A549 (cell line): ENCODE data around the gene RAD18. TPM values are rescaled to one million over a fixed set of nuclear protein-coding genes. Genes with fewer than 3 reads are reported as not detected.

Source experiments
- ATAC-seq, 2 experiments: fragments of 200-7000 bp in 1 of 2; fragments of >200 bp in 1 of 2; cut with Nextera tagmentation in 1 of 2; cut with Tn5 transposase in 1 of 2; 3 replicates each; pipeline versions ENCODE4 v1.8.0 to v1.9.1; 2018 to 2020; ENCODE audit warnings: mild to moderate bottlenecking in 1 of 2, moderate library complexity in 1 of 2
- CTCF ChIA-PET: fragments of 300-600 bp; sonication (Branson Sonifier 250); formaldehyde crosslinking; extraction: SDS; loops from one replicate; lab custom pipeline; 2021; ENCODE audit warnings: antibody characterized with exemption, inconsistent platforms; lab: Yijun Ruan, JAX
- POLR2A ChIA-PET: fragments of 350-600 bp; formaldehyde crosslinking; extraction: SDS; loops from one replicate; lab custom pipeline; 2021; ENCODE audit warnings: antibody characterized with exemption, inconsistent platforms; lab: Yijun Ruan, JAX
- DNase-seq, 2 experiments: peaks; one replicate each; pipeline versions ENCODE4 v3.0.0 to v3.0.0-alpha.2; 2011 to 2016; ENCODE audit warnings: low read depth in 1 of 2, low spot score in 1 of 2
- FAIRE-seq: peaks from 2 replicates; lab custom pipeline; 2011; peaks lifted over from hg19 to GRCh38; lab: Jason Lieb, UNC
- H3K27ac ChIP-seq, 2 experiments: fragments of >200 bp; sonication (Bioruptor Twin); formaldehyde crosslinking; 3 replicates each; pipeline ENCODE4 v1.5.1; 2016 to 2017
- H3K4me1 ChIP-seq: fragments of >200 bp; sonication (Bioruptor Twin); formaldehyde crosslinking; 3 replicates; pipeline ENCODE4 v1.6.1; 2016
- H3K4me2 ChIP-seq: fragments of >200 bp; sonication (Bioruptor Twin); formaldehyde crosslinking; 3 replicates; pipeline ENCODE4 v1.6.1; 2016
- H3K4me3 ChIP-seq: fragments of >200 bp; sonication (Bioruptor Twin); formaldehyde crosslinking; 3 replicates; pipeline ENCODE4 v1.5.1; 2016
- H3K9me3 ChIP-seq: fragments of >200 bp; sonication (Bioruptor Twin); formaldehyde crosslinking; 3 replicates; pipeline ENCODE4 v1.6.1; 2016
- BCL3 ChIP-seq: fragments of >200 bp; sonication (Bioruptor Twin); formaldehyde crosslinking; IDR thresholded peaks from 3 replicates; pipeline ENCODE4 v1.6.1; 2016
- CHD2 ChIP-seq: fragments of 150-350 bp; IDR thresholded peaks from 2 replicates; pipeline ENCODE4 v1.6.1; 2014; ENCODE audit warnings: low read length; ENCODE audit not compliant: partially characterized antibody
- CHD4 ChIP-seq: fragments of 200-600 bp; sonication (generic); IDR thresholded peaks from 2 replicates; pipeline ENCODE4 v1.6.1; 2016; ENCODE audit warnings: antibody characterized with exemption, mild to moderate bottlenecking, borderline replicate concordance
- EHF ChIP-seq: fragments of 250-450 bp; sonication (Bioruptor Pico); IDR thresholded peaks from 2 replicates; pipeline ENCODE4 v1.5.0; 2020; ENCODE audit warnings: mild to moderate bottlenecking
- EHMT2 ChIP-seq: fragments of 200-600 bp; sonication (generic); IDR thresholded peaks from 2 replicates; pipeline ENCODE4 v1.6.1; 2016; ENCODE audit warnings: antibody characterized with exemption, low read depth, mild to moderate bottlenecking, moderate library complexity
- ELK1 ChIP-seq: fragments of 150-350 bp; IDR thresholded peaks from 2 replicates; pipeline ENCODE4 v1.6.1; 2014; ENCODE audit warnings: low read depth, mild to moderate bottlenecking, low read length
- FOSL2 ChIP-seq, 2 experiments: fragments of 450-650 bp in 1 of 2; fragments of >200 bp in 1 of 2; sonication (Bioruptor Twin) in 1 of 2; formaldehyde crosslinking; IDR thresholded peaks; 2 replicates each; pipeline versions ENCODE4 v1.5.0 to v1.6.1; 2016 to 2020; ENCODE audit warnings: mild to moderate bottlenecking in 1 of 2, moderate library complexity in 1 of 2
- FOXS1 ChIP-seq: fragments of 250-450 bp; sonication (Bioruptor Pico); IDR thresholded peaks from 2 replicates; pipeline ENCODE4 v1.5.0; 2020; ENCODE audit warnings: mild to moderate bottlenecking, moderate library complexity
- HES2 ChIP-seq: fragments of >200 bp; sonication (Bioruptor Twin); formaldehyde crosslinking; IDR thresholded peaks from 2 replicates; pipeline ENCODE4 v1.6.1; 2016
- HEYL ChIP-seq: fragments of 250-450 bp; sonication (Bioruptor Pico); IDR thresholded peaks from 2 replicates; pipeline ENCODE4 v1.8.0; 2021; ENCODE audit warnings: mild to moderate bottlenecking, moderate library complexity
- HOXA7 ChIP-seq: fragments of 250-450 bp; sonication (Bioruptor Pico); IDR thresholded peaks from 2 replicates; pipeline ENCODE4 v1.5.0; 2020; ENCODE audit warnings: mild to moderate bottlenecking, moderate library complexity
- HOXB13 ChIP-seq: fragments of 250-450 bp; sonication (Bioruptor Pico); IDR thresholded peaks from 2 replicates; pipeline ENCODE4 v1.5.0; 2020; ENCODE audit warnings: low read depth, mild to moderate bottlenecking, moderate library complexity
- HOXB5 ChIP-seq: fragments of 250-450 bp; sonication (Bioruptor Pico); IDR thresholded peaks from 2 replicates; pipeline ENCODE4 v1.5.0; 2020; ENCODE audit warnings: mild to moderate bottlenecking, moderate library complexity
- JUN ChIP-seq, 2 experiments: fragments of >200 bp; sonication (Bioruptor Twin); formaldehyde crosslinking; IDR thresholded peaks; 2 replicates in 1 of 2; 3 replicates in 1 of 2; pipeline ENCODE4 v1.6.1; 2016 to 2017
- KDM1A ChIP-seq: fragments of 200-600 bp; sonication (generic); IDR thresholded peaks from 2 replicates; pipeline ENCODE4 v1.6.1; 2016; ENCODE audit warnings: low read depth, mild to moderate bottlenecking
- MAFK ChIP-seq: fragments of 450-650 bp; IDR thresholded peaks from 2 replicates; pipeline ENCODE4 v1.6.1; 2014; ENCODE audit not compliant: partially characterized antibody
- MAZ ChIP-seq: fragments of 150-350 bp; IDR thresholded peaks from 2 replicates; pipeline ENCODE4 v1.6.1; 2014; ENCODE audit warnings: antibody characterized with exemption, low read depth, low read length, borderline replicate concordance
- NPAS2 ChIP-seq: fragments of 250-450 bp; sonication (Bioruptor Pico); IDR thresholded peaks from 2 replicates; pipeline ENCODE4 v1.8.0; 2022; ENCODE audit warnings: mild to moderate bottlenecking, moderate library complexity, borderline replicate concordance
- PHF8 ChIP-seq: fragments of 200-600 bp; sonication (generic); IDR thresholded peaks from 2 replicates; pipeline ENCODE4 v1.6.1; 2016; ENCODE audit warnings: low read depth, mild to moderate bottlenecking, antibody characterized with exemption, moderate library complexity, borderline replicate concordance
- RARB ChIP-seq: fragments of 250-450 bp; sonication (Bioruptor Pico); IDR thresholded peaks from 2 replicates; pipeline ENCODE4 v1.8.0; 2021; ENCODE audit warnings: mild to moderate bottlenecking, moderate library complexity
- RCOR1 ChIP-seq: fragments of 150-350 bp; IDR thresholded peaks from 2 replicates; pipeline ENCODE4 v1.6.1; 2014; ENCODE audit warnings: antibody characterized with exemption, low read length, low read depth
- RNF2 ChIP-seq: fragments of 200-600 bp; sonication (generic); IDR thresholded peaks from 2 replicates; pipeline ENCODE4 v1.6.1; 2016; ENCODE audit warnings: low read depth, mild to moderate bottlenecking, antibody characterized with exemption, moderate library complexity, borderline replicate concordance
- SREBF2 ChIP-seq: fragments of 450-650 bp; IDR thresholded peaks from 2 replicates; pipeline ENCODE4 v1.6.1; 2014; ENCODE audit warnings: mild to moderate bottlenecking, moderate library complexity
- USF2 ChIP-seq: fragments of 450-650 bp; IDR thresholded peaks from 2 replicates; pipeline ENCODE4 v1.6.1; 2014; ENCODE audit warnings: antibody characterized with exemption
- ZNF302 ChIP-seq: fragments of 250-450 bp; sonication (Bioruptor Pico); IDR thresholded peaks from 2 replicates; pipeline ENCODE4 v1.9.0; 2021; ENCODE audit warnings: inconsistent platforms, mild to moderate bottlenecking, moderate library complexity
- ZSCAN20 ChIP-seq: fragments of 250-450 bp; sonication (Bioruptor Pico); IDR thresholded peaks from 2 replicates; pipeline ENCODE4 v1.8.0; 2022; ENCODE audit warnings: mild to moderate bottlenecking, moderate library complexity
- WGBS: methylation state at CpG from one replicate; pipeline ENCODE4 v1.1.6; 2017; ENCODE audit errors: missing lambda C conversion rate; 5-methylcytosine and 5-hydroxymethylcytosine counted together
- polyA plus RNA-seq, 4 experiments: library from polyadenylated mRNA; depleted of rRNA in 3 of 4; stranded (reverse); fragments of >200 nt; fragmentation: RNase III in 1 of 4; extraction: RNeasy Plus Mini Kit Qiagen cat#74134 plus additional on column Dnase treatment in 1 of 4; gene quantifications; 2 replicates in 3 of 4; 3 replicates in 1 of 4; pipeline ENCODE4 v1.2.3, GENCODE V29; 2011 to 2017

RAD18 gene
- polyA plus RNA-seq, 2 of the 4 experiments (the other 2 are of a cell fraction): 11.8 to 23.2 TPM

- no peak overlapping the region for H3K27ac ChIP-seq
- H3K4me2 ChIP-seq: no peak overlapping the region
- no peak overlapping the region for H3K4me3 ChIP-seq
- ChIA-PET POLR2A (no interaction called here), CTCF (interaction anchor here (0.8 to 1.5 kb wide), 4 partner anchors 9 to 95 kb away, joined by 3 to 10 read pairs (median 4); partner anchors contain the start of gene OXTR)
- no peak for FAIRE-seq
- H3K4me1 ChIP-seq: peaks cover 14% of the 10 kb centered on the region
- no peak for DNase-seq
- ATAC-seq: no peak
- TF ChIP-seq HES2 (no peak), HOXB13 (CRISPR knock-in tag) (no peak), ZSCAN20 (no peak), RNF2 (no peak), HEYL (CRISPR knock-in tag) (no peak), PHF8 (no peak), EHMT2 (no peak), NPAS2 (CRISPR knock-in tag) (no peak), MAZ (no peak), CHD2 (no peak), EHF (no peak), MAFK (no peak), KDM1A (no peak), HOXB5 (CRISPR knock-in tag) (no peak), JUN (IDR thresholded peaks at IDR 0.05) (no peak)
- 93% methylated on average over 16 of the region's 16 CpGs for WGBS
- H3K9me3 ChIP-seq: no peaks in the 10 kb centered on the region
Observed at GRCh38 chr3:8864402-8865350, 98.6 kb downstream of the RAD18 start.

- no peak overlapping the region for H3K4me2 ChIP-seq
- WGBS: 96% methylated on average over 4 of the region's 4 CpGs
- no peak for ATAC-seq
- ChIA-PET CTCF (interaction anchor here (0.6 to 1.4 kb wide), 4 partner anchors 8 to 87 kb away, joined by 3 read pairs; no protein-coding TSS in a partner anchor), POLR2A (no interaction called here)
- TF ChIP-seq ZNF302: no peak
- TF ChIP-seq JUN (IDR thresholded peaks at IDR 0.05): no peak
- TF ChIP-seq HOXB5 (CRISPR knock-in tag): no peak
- TF ChIP-seq HEYL (CRISPR knock-in tag): no peak
- no peak for TF ChIP-seq SREBF2
- TF ChIP-seq FOSL2 (IDR thresholded peaks at IDR 0.05): no peak
- TF ChIP-seq FOSL2 (CRISPR knock-in tag; IDR thresholded peaks at IDR 0.05): no peak
- TF ChIP-seq FOXS1 (CRISPR knock-in tag): no peak
- TF ChIP-seq ELK1: no peak
- H3K4me3 ChIP-seq: no peak overlapping the region
- H3K27ac ChIP-seq: no peak overlapping the region
- DNase-seq: no peak
- peaks cover 7% of the 10 kb centered on the region for H3K4me1 ChIP-seq
- no peak for FAIRE-seq
- no peaks in the 10 kb centered on the region for H3K9me3 ChIP-seq
Observed at GRCh38 chr3:8863891-8864290, 99.4 kb downstream of the RAD18 start.

- CTCF ChIA-PET: interaction anchor here (0.6 to 1.5 kb wide), 2 partner anchors 9 to 88 kb away, joined by 3 read pairs; partner anchors contain the start of gene OXTR
- Histone ChIP-seq H3K4me3 (no peak overlapping the region), H3K27ac (no peak overlapping the region), H3K4me1 (no peaks in the 10 kb centered on the region), H3K9me3 (no peaks in the 10 kb centered on the region), H3K4me2 (no peak overlapping the region)
- WGBS: 97% methylated on average over 8 of the region's 8 CpGs
- no peak for TF ChIP-seq RCOR1
- no peak for TF ChIP-seq NPAS2 (CRISPR knock-in tag)
- no peak for TF ChIP-seq RNF2
- TF ChIP-seq USF2: no peak
- no peak for TF ChIP-seq MAZ
- TF ChIP-seq BCL3: no peak
- no peak for TF ChIP-seq CHD4
- TF ChIP-seq RARB (CRISPR knock-in tag): no peak
- TF ChIP-seq KDM1A: no peak
- TF ChIP-seq HOXA7 (CRISPR knock-in tag): no peak
- DNase-seq (no peak), FAIRE-seq (no peak), ATAC-seq (no peak)
- POLR2A ChIA-PET: no interaction called here
Observed at GRCh38 chr3:8857720-8858367, 105.4 kb downstream of the RAD18 start.
